ENCODE measurements around the gene ACSM3. TPM values are rescaled to one million over a fixed set of nuclear protein-coding genes. Genes with fewer than 3 reads are reported as not detected.
A peak's percentile ranks its signal among the peaks of the same experiment; 100 is the strongest.
"Not testable (repeated sequence)": the region's sequence is repeated elsewhere in the genome, so short reads cannot be mapped to it uniquely, and the experiment has no call there.

Gene ACSM3
- polyA plus RNA-seq: 1 to 10 TPM in 2 of 3 donors, not detected in 1; 4.1 to 5.5 TPM

- H3K27ac Mint-ChIP-seq: peak within 1 kb of the TSS; percentile 91 to 97 (median 94)
- peaks cover 0 to 4% (median 1%) of the 10 kb centered on the region in 3 donors for H3K27me3 Mint-ChIP-seq (ENCODE audit: low read depth in 3 of 3)
- H3K36me3 Mint-ChIP-seq: peaks cover 13 to 17% (median 16%) of the 10 kb centered on the region in 3 donors
- H3K4me1 Mint-ChIP-seq: peaks cover 23 to 32% of the 10 kb centered on the region in 2 donors
- H3K4me3 Mint-ChIP-seq: peak within 1 kb of the TSS; percentile 94 to 99 (median 96)
- peaks cover 0 to 13% (median 4%) of the 10 kb centered on the region in 6 donors for H3K9me3 Mint-ChIP-seq
- DNase-seq: peak; percentile 77 to 79 (median 78)
These were observed at the start of gene ACSM3 for GRCh38 chr16:20763461-20764232. ACSM3 (plus strand) TSS chr16:20764014; CDS start chr16:20770035, 6,021 bp downstream.

- H3K4me1 Mint-ChIP-seq; H3K27me3 Mint-ChIP-seq (ENCODE audit: low read depth in 3 of 3); DNase-seq; H3K4me3 Mint-ChIP-seq; H3K36me3 Mint-ChIP-seq; H3K9me3 Mint-ChIP-seq: not testable (repeated sequence)
- peak overlapping the region in 1 of 6 donors; percentile 36 for H3K27ac Mint-ChIP-seq
These were observed 46.1 kb upstream of the ACSM3 start for GRCh38 chr16:20717718-20718117.

- Mint-ChIP-seq H3K4me3 (no peak overlapping the region), H3K27me3 (ENCODE audit: low read depth in 3 of 3) (no peaks in the 10 kb centered on the region), H3K9me3 (no peaks in the 10 kb centered on the region)
These were observed 43.6 kb upstream of the ACSM3 start for GRCh38 chr16:20720251-20720650.

GRCh38 chr16:20726661-20727060, 37.2 kb upstream of the ACSM3 start:
- Mint-ChIP-seq H3K4me3 (no peak overlapping the region), H3K36me3 (peaks cover 0 to 5% (median 0%) of the 10 kb centered on the region in 3 donors), H3K4me1 (no peaks in the 10 kb centered on the region), H3K9me3 (no peaks in the 10 kb centered on the region), H3K27ac (no peak overlapping the region), H3K27me3 (ENCODE audit: low read depth in 3 of 3) (no peaks in the 10 kb centered on the region)
- DNase-seq: no peak

More at GRCh38 chr16:20720251-20720650, 43.6 kb upstream of the ACSM3 start:
- DNase-seq: no peak
- Mint-ChIP-seq H3K4me1 (no peaks in the 10 kb centered on the region), H3K27ac (no peak overlapping the region), H3K36me3 (peaks cover 0 to 7% (median 0%) of the 10 kb centered on the region in 3 donors)

GRCh38 chr16:20727181-20727580, 36.6 kb upstream of the ACSM3 start:
- DNase-seq: no peak
- peaks cover 0 to 5% (median 0%) of the 10 kb centered on the region in 3 donors for H3K36me3 Mint-ChIP-seq
- H3K4me3 Mint-ChIP-seq: no peak overlapping the region
- H3K4me1 Mint-ChIP-seq: no peaks in the 10 kb centered on the region
- no peaks in the 10 kb centered on the region for H3K9me3 Mint-ChIP-seq
- H3K27ac Mint-ChIP-seq: no peak overlapping the region
- no peaks in the 10 kb centered on the region for H3K27me3 Mint-ChIP-seq (ENCODE audit: low read depth in 3 of 3)

GRCh38 chr16:20729141-20729540, 34.7 kb upstream of the ACSM3 start:
- Mint-ChIP-seq H3K27me3 (ENCODE audit: low read depth in 3 of 3) (no peaks in the 10 kb centered on the region), H3K27ac (no peak overlapping the region), H3K36me3 (peaks cover 0 to 7% (median 2%) of the 10 kb centered on the region in 3 donors), H3K4me1 (no peaks in the 10 kb centered on the region), H3K4me3 (no peak overlapping the region), H3K9me3 (no peaks in the 10 kb centered on the region)
- DNase-seq: no peak

- H3K4me3 Mint-ChIP-seq: no peak overlapping the region
- no peaks in the 10 kb centered on the region for H3K27me3 Mint-ChIP-seq (ENCODE audit: low read depth in 3 of 3)
- peak overlapping the region in 1 of 6 donors; percentile 13 for H3K27ac Mint-ChIP-seq
- peaks cover 7 to 14% of the 10 kb centered on the region in 2 donors for H3K4me1 Mint-ChIP-seq
- no peaks in the 10 kb centered on the region for H3K9me3 Mint-ChIP-seq
- DNase-seq: no peak
- H3K36me3 Mint-ChIP-seq: peaks cover 10 to 20% (median 13%) of the 10 kb centered on the region in 3 donors
These were observed 29.8 kb upstream of the ACSM3 start for GRCh38 chr16:20734056-20734455.

- no peak overlapping the region for H3K27ac Mint-ChIP-seq
- DNase-seq: no peak
- no peaks in the 10 kb centered on the region for H3K27me3 Mint-ChIP-seq (ENCODE audit: low read depth in 3 of 3)
- H3K4me3 Mint-ChIP-seq: no peak overlapping the region
- no peaks in the 10 kb centered on the region for H3K9me3 Mint-ChIP-seq
- peaks cover 8 to 17% of the 10 kb centered on the region in 2 donors for H3K4me1 Mint-ChIP-seq
- peaks cover 10 to 20% (median 13%) of the 10 kb centered on the region in 3 donors for H3K36me3 Mint-ChIP-seq
These were observed 29.0 kb upstream of the ACSM3 start for GRCh38 chr16:20734782-20735181.

- Mint-ChIP-seq H3K9me3 (no peaks in the 10 kb centered on the region), H3K4me3 (no peak overlapping the region), H3K27ac (no peak overlapping the region), H3K4me1 (peaks cover 15 to 24% of the 10 kb centered on the region in 2 donors), H3K36me3 (peaks cover 10 to 20% (median 13%) of the 10 kb centered on the region in 3 donors), H3K27me3 (ENCODE audit: low read depth in 3 of 3) (no peaks in the 10 kb centered on the region)
- no peak for DNase-seq
These were observed 28.3 kb upstream of the ACSM3 start for GRCh38 chr16:20735490-20735889.

- Mint-ChIP-seq H3K27me3 (ENCODE audit: low read depth in 3 of 3) (peaks cover 5 to 10% (median 8%) of the 10 kb centered on the region in 3 donors), H3K27ac (peak overlapping the region; percentile 96 to 98 (median 97)), H3K4me3 (peak overlapping the region; percentile 93 to 98 (median 97)), H3K36me3 (peaks cover 6 to 16% (median 13%) of the 10 kb centered on the region in 3 donors), H3K9me3 (no peaks in the 10 kb centered on the region), H3K4me1 (peaks cover 28 to 38% of the 10 kb centered on the region in 2 donors)
- DNase-seq: peak in 2 of 3 donors; percentile 6 to 15
These were observed 23.6 kb upstream of the ACSM3 start for GRCh38 chr16:20740007-20740883.

- H3K9me3 Mint-ChIP-seq: no peaks in the 10 kb centered on the region
- peaks cover 5 to 10% (median 8%) of the 10 kb centered on the region in 3 donors for H3K27me3 Mint-ChIP-seq (ENCODE audit: low read depth in 3 of 3)
- H3K4me3 Mint-ChIP-seq: peak overlapping the region; percentile 93 to 98 (median 97)
- peaks cover 4 to 10% (median 9%) of the 10 kb centered on the region in 3 donors for H3K36me3 Mint-ChIP-seq
- H3K27ac Mint-ChIP-seq: peak overlapping the region; percentile 96 to 98 (median 97)
- peak; percentile 87 to 91 (median 91) for DNase-seq
- H3K4me1 Mint-ChIP-seq: peaks cover 28 to 38% of the 10 kb centered on the region in 2 donors
These were observed 22.8 kb upstream of the ACSM3 start for GRCh38 chr16:20740901-20741521.

GRCh38 chr16:20741554-20742285, 22.1 kb upstream of the ACSM3 start, which contains the start of gene THUMPD1:
THUMPD1 (minus strand) TSS chr16:20741818; CDS start chr16:20741739, 79 bp downstream.
- Mint-ChIP-seq H3K4me1 (peaks cover 28 to 38% of the 10 kb centered on the region in 2 donors), H3K27ac (peak within 1 kb of the TSS; percentile 96 to 98 (median 97)), H3K27me3 (ENCODE audit: low read depth in 3 of 3) (peaks cover 5 to 10% (median 8%) of the 10 kb centered on the region in 3 donors), H3K36me3 (peaks cover 0 to 5% (median 5%) of the 10 kb centered on the region in 3 donors), H3K4me3 (peak within 1 kb of the TSS; percentile 93 to 98 (median 97)), H3K9me3 (peaks cover 0 to 4% (median 2%) of the 10 kb centered on the region in 6 donors)
- peak; percentile 94 to 96 (median 95) for DNase-seq
